ENCODE data around the gene DCTN3.

The DCTN3 gene

DNA sequence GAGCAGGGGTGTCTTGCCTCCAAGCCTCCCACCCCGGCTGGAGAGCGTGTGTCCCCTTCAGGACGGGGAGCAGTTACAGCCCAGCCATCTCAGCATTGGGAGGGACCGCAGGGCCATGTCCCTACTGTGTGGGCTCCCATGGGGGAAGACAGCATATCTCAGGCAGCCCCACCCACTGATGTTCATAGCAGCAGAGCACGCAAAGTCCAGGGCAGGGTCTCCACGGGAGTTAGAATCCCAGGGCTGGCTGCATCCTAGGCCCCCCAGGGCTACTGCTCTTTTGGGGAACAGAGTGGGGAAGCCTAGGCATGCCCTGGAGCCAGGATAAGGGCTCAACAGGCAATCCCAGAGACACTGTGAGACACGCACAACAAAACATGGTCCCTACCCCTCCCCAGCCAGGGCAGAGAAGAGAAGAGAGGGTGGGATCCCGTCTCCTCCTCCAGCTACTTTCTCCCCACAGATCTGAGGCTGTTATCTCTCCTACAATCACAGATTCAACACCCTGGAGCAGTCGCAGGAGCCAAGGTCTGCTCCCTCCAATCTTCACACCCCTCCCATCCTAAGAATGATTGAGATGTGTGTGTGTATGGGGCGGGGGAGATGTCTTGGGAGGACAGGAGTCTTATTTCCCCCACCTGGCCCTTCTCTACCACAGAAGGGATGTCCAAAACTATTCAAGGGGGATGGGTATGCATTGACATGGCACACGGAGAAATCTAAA, 34.2 kb downstream of the DCTN3 start:
- TF ChIP-seq USF1 (IDR thresholded peaks at IDR 0.05), result no peak
- TF ChIP-seq EGR1 (IDR thresholded peaks at IDR 0.05), result no peak
- no peak for TF ChIP-seq ZBTB7A (IDR thresholded peaks at IDR 0.05; ENCODE audit: low read depth)
- TF ChIP-seq, protein P1, sequence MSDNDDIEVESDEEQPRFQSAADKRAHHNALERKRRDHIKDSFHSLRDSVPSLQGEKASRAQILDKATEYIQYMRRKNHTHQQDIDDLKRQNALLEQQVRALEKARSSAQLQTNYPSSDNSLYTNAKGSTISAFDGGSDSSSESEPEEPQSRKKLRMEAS (IDR thresholded peaks at IDR 0.05), result no peak
- TF ChIP-seq NFIC (IDR thresholded peaks at IDR 0.05), result no peak
- TF ChIP-seq FOXM1 (IDR thresholded peaks at IDR 0.05; ENCODE audit: borderline replicate concordance, low read depth), result no peak
- no peak for TF ChIP-seq EP300 (IDR thresholded peaks at IDR 0.05; ENCODE audit: borderline replicate concordance)
- no peak for TF ChIP-seq TAF1 (IDR thresholded peaks at IDR 0.05; ENCODE audit: low read depth)
- TF ChIP-seq, protein P2, sequence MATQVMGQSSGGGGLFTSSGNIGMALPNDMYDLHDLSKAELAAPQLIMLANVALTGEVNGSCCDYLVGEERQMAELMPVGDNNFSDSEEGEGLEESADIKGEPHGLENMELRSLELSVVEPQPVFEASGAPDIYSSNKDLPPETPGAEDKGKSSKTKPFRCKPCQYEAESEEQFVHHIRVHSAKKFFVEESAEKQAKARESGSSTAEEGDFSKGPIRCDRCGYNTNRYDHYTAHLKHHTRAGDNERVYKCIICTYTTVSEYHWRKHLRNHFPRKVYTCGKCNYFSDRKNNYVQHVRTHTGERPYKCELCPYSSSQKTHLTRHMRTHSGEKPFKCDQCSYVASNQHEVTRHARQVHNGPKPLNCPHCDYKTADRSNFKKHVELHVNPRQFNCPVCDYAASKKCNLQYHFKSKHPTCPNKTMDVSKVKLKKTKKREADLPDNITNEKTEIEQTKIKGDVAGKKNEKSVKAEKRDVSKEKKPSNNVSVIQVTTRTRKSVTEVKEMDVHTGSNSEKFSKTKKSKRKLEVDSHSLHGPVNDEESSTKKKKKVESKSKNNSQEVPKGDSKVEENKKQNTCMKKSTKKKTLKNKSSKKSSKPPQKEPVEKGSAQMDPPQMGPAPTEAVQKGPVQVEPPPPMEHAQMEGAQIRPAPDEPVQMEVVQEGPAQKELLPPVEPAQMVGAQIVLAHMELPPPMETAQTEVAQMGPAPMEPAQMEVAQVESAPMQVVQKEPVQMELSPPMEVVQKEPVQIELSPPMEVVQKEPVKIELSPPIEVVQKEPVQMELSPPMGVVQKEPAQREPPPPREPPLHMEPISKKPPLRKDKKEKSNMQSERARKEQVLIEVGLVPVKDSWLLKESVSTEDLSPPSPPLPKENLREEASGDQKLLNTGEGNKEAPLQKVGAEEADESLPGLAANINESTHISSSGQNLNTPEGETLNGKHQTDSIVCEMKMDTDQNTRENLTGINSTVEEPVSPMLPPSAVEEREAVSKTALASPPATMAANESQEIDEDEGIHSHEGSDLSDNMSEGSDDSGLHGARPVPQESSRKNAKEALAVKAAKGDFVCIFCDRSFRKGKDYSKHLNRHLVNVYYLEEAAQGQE (IDR thresholded peaks at IDR 0.05; ENCODE audit: low read depth), result no peak
- TF ChIP-seq TEAD4 (IDR thresholded peaks at IDR 0.05), result no peak
- no peak for TF ChIP-seq CREB1 (IDR thresholded peaks at IDR 0.05; ENCODE audit: low read depth)
- TF ChIP-seq RAD21 (IDR thresholded peaks at IDR 0.05; ENCODE audit: low read depth), result no peak
- TF ChIP-seq CEBPB (IDR thresholded peaks at IDR 0.05), result no peak
- TF ChIP-seq TCF12 (IDR thresholded peaks at IDR 0.05; ENCODE audit: low read depth), result no peak

DNA sequence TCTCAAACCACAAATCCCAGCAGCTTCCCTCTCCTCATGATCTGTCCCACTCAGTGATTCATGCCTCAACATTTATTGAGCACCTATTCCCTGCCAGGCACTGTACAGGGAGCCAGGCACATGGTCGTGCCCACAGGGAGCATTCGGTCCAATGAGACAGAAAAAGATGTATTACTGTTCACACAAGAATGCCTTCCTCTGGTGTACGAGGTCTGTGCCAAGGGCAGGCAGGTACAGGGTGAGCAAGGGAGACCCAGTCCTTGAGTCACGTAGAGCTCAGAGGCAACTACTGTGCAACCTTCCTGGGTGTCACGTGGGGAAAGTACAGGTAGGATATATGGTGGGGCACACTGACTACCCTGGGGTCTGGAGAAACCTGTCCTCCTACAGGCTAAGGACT, 35.3 kb downstream of the DCTN3 start:
- TF ChIP-seq ZBTB7A (IDR thresholded peaks at IDR 0.05; ENCODE audit: low read depth), result no peak
- TF ChIP-seq USF1 (IDR thresholded peaks at IDR 0.05), result no peak
- no peak for TF ChIP-seq CREB1 (IDR thresholded peaks at IDR 0.05; ENCODE audit: low read depth)
- no peak for TF ChIP-seq RAD21 (IDR thresholded peaks at IDR 0.05; ENCODE audit: low read depth)
- TF ChIP-seq NFIC (IDR thresholded peaks at IDR 0.05), result no peak
- TF ChIP-seq TAF1 (IDR thresholded peaks at IDR 0.05; ENCODE audit: low read depth), result no peak

- no peak for TF ChIP-seq TEAD4 (IDR thresholded peaks at IDR 0.05)
- TF ChIP-seq EGR1 (IDR thresholded peaks at IDR 0.05), result no peak
- no peak for TF ChIP-seq YY1 (IDR thresholded peaks at IDR 0.05; ENCODE audit: low read depth)
- no peak for TF ChIP-seq NFIC (IDR thresholded peaks at IDR 0.05)
- TF ChIP-seq TAF1 (IDR thresholded peaks at IDR 0.05; ENCODE audit: low read depth), result no peak
Measured at GRCh38 chr9:34582787-34583186, 37.5 kb downstream of the DCTN3 start.

GRCh38 chr9:34581318-34581717, 39.0 kb downstream of the DCTN3 start:
- no peak for TF ChIP-seq NFIC (IDR thresholded peaks at IDR 0.05)
- no peak for TF ChIP-seq YY1 (IDR thresholded peaks at IDR 0.05; ENCODE audit: low read depth)
- TF ChIP-seq, protein P2 (IDR thresholded peaks at IDR 0.05; ENCODE audit: low read depth), result no peak
- TF ChIP-seq EGR1 (IDR thresholded peaks at IDR 0.05), result no peak
- no peak for TF ChIP-seq EP300 (IDR thresholded peaks at IDR 0.05; ENCODE audit: borderline replicate concordance)
- no peak for TF ChIP-seq TAF1 (IDR thresholded peaks at IDR 0.05; ENCODE audit: low read depth)
- TF ChIP-seq, protein P1 (IDR thresholded peaks at IDR 0.05), result no peak
- no peak for TF ChIP-seq FOXM1 (IDR thresholded peaks at IDR 0.05; ENCODE audit: borderline replicate concordance, low read depth)
- no peak for TF ChIP-seq USF1 (IDR thresholded peaks at IDR 0.05)
- TF ChIP-seq CEBPB (IDR thresholded peaks at IDR 0.05), result no peak
- no peak for TF ChIP-seq CREB1 (IDR thresholded peaks at IDR 0.05; ENCODE audit: low read depth)
- TF ChIP-seq ZBTB7A (IDR thresholded peaks at IDR 0.05; ENCODE audit: low read depth), result no peak
- TF ChIP-seq RAD21 (IDR thresholded peaks at IDR 0.05; ENCODE audit: low read depth), result no peak
- TF ChIP-seq TEAD4 (IDR thresholded peaks at IDR 0.05), result no peak
- no peak for TF ChIP-seq TCF12 (IDR thresholded peaks at IDR 0.05; ENCODE audit: low read depth)

DNA sequence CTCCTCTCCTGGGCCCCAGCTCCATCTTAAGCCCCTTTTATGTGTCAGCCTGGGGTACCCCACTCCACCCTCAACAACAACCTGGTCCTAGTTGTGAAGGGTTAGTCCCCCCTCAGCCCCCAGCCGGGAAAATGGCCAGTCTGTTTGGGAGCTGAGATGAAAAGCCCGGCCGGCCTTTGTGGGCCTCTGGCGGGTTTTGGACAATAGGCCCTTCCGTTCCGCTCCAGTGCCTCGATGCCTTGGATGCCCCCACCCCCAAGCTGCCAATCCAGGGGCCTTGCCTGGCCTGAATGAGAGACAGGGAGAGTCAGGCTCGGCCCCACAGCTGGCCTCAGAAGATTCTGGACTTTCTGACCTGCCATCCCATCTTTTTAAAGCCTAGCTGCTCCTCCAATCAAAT, 39.9 kb downstream of the DCTN3 start:
- TF ChIP-seq TEAD4 (IDR thresholded peaks at IDR 0.05) (no peak), CEBPB (IDR thresholded peaks at IDR 0.05) (no peak), YY1 (IDR thresholded peaks at IDR 0.05; ENCODE audit: low read depth) (no peak), CREB1 (IDR thresholded peaks at IDR 0.05; ENCODE audit: low read depth) (no peak), ZBTB7A (IDR thresholded peaks at IDR 0.05; ENCODE audit: low read depth) (no peak), EP300 (IDR thresholded peaks at IDR 0.05; ENCODE audit: borderline replicate concordance) (no peak), TCF12 (IDR thresholded peaks at IDR 0.05; ENCODE audit: low read depth) (no peak), NFIC (IDR thresholded peaks at IDR 0.05) (no peak), TAF1 (IDR thresholded peaks at IDR 0.05; ENCODE audit: low read depth) (no peak), FOXM1 (IDR thresholded peaks at IDR 0.05; ENCODE audit: borderline replicate concordance, low read depth) (no peak), EGR1 (IDR thresholded peaks at IDR 0.05) (no peak), USF1 (IDR thresholded peaks at IDR 0.05) (no peak), RAD21 (IDR thresholded peaks at IDR 0.05; ENCODE audit: low read depth) (no peak)
- TF ChIP-seq, protein P1 (IDR thresholded peaks at IDR 0.05), result no peak
- TF ChIP-seq, protein P2 (IDR thresholded peaks at IDR 0.05; ENCODE audit: low read depth), result no peak

All from Ishikawa (cell line).